GM23338 (cell line): ENCODE data around the gene TERT. TPM values are rescaled to one million over a fixed set of nuclear protein-coding genes. Genes with fewer than 3 reads are reported as not detected.

Experiments used
- ATAC-seq: fragments of 200-7000 bp; cut with Tn5 transposase; 3 replicates; pipeline ENCODE4 v1.9.1; 2020
- DNase-seq: peaks from one replicate; pipeline ENCODE4 v3.0.0-alpha.2; 2015; ENCODE audit warnings: low spot score
- H2AFZ ChIP-seq: fragments of 200-600 bp; sonication (generic); 2 replicates; pipeline ENCODE4 v1.8.0; 2016; ENCODE audit warnings: antibody characterized with exemption, mild to moderate bottlenecking, moderate library complexity
- H3F3A ChIP-seq: fragments of 200-600 bp; sonication (generic); replicated peaks from 2 replicates; pipeline ENCODE4 v1.8.0; 2017; ENCODE audit warnings: antibody characterized with exemption, mixed run types, low read depth
- H3K27ac ChIP-seq: fragments of 200-600 bp; sonication (generic); 2 replicates; pipeline ENCODE4 v1.6.1; 2016; ENCODE audit warnings: low read depth
- H3K27me3 ChIP-seq: fragments of 200-600 bp; sonication (generic); 2 replicates; pipeline ENCODE4 v1.8.0; 2016; ENCODE audit warnings: mild to moderate bottlenecking, mixed run types, moderate library complexity; ENCODE audit not compliant: insufficient read depth
- H3K36me3 ChIP-seq: fragments of 200-600 bp; sonication (generic); 2 replicates; pipeline ENCODE4 v1.8.0; 2016; ENCODE audit warnings: mild to moderate bottlenecking; ENCODE audit not compliant: insufficient read depth
- H3K4me1 ChIP-seq: fragments of 200-600 bp; sonication (generic); 2 replicates; pipeline ENCODE4 v1.8.0; 2016; ENCODE audit warnings: mild to moderate bottlenecking, moderate library complexity; ENCODE audit not compliant: insufficient read depth
- H3K4me2 ChIP-seq: fragments of 200-600 bp; sonication (generic); 2 replicates; pipeline ENCODE4 v1.7.1; 2017; ENCODE audit warnings: mixed run types
- H3K4me3 ChIP-seq: fragments of 200-600 bp; sonication (generic); 2 replicates; pipeline ENCODE4 v1.6.1; 2016; ENCODE audit warnings: mixed run types
- H3K79me2 ChIP-seq: fragments of 200-600 bp; sonication (generic); replicated peaks from 2 replicates; pipeline ENCODE4 v1.8.0; 2017; ENCODE audit warnings: mild to moderate bottlenecking; ENCODE audit not compliant: insufficient read depth
- H3K9me2 ChIP-seq: fragments of 200-600 bp; sonication (generic); 2 replicates; pipeline ENCODE4 v1.8.0; 2017; ENCODE audit not compliant: insufficient read depth
- H4K20me1 ChIP-seq: fragments of 200-600 bp; sonication (generic); replicated peaks from 2 replicates; pipeline ENCODE4 v1.8.0; 2017; ENCODE audit warnings: mild to moderate bottlenecking; ENCODE audit not compliant: insufficient read depth
- H3K27ac Mint-ChIP-seq: 2 replicates; pipeline ENCODE4 v1.8.0; 2020; ENCODE audit warnings: inconsistent platforms, mild to moderate bottlenecking, moderate library complexity, mixed read lengths
- H3K27me3 Mint-ChIP-seq: 3 replicates; pipeline ENCODE4 v1.8.0; 2022; ENCODE audit warnings: low read depth, mild to moderate bottlenecking, moderate library complexity, mixed read lengths, inconsistent platforms; ENCODE audit not compliant: insufficient read depth, poor library complexity
- H3K36me3 Mint-ChIP-seq: 3 replicates; pipeline ENCODE4 v1.8.0; 2021; ENCODE audit warnings: low read depth, mild to moderate bottlenecking, inconsistent platforms, moderate library complexity, mixed read lengths
- H3K4me1 Mint-ChIP-seq: 3 replicates; pipeline ENCODE4 v1.8.0; 2020; ENCODE audit warnings: mild to moderate bottlenecking, inconsistent platforms, mixed read lengths
- H3K4me3 Mint-ChIP-seq: 3 replicates; pipeline ENCODE4 v1.8.0; 2021; ENCODE audit warnings: moderate library complexity, mild to moderate bottlenecking, inconsistent platforms, mixed read lengths
- H3K9me3 Mint-ChIP-seq: 3 replicates; pipeline ENCODE4 v1.8.0; 2020; ENCODE audit warnings: moderate library complexity, mild to moderate bottlenecking, inconsistent platforms, mixed read lengths
- CREB1 ChIP-seq: fragments of 250-450 bp; sonication (Bioruptor Pico); IDR thresholded peaks from 2 replicates; pipeline ENCODE4 v1.5.0; 2020; ENCODE audit warnings: low read depth, mild to moderate bottlenecking, moderate library complexity
- EZH2 ChIP-seq: fragments of 200-600 bp; sonication (generic); IDR thresholded peaks from one replicate; pipeline ENCODE4 v1.8.0; 2017; ENCODE audit warnings: antibody characterized with exemption, mild to moderate bottlenecking, low read depth; ENCODE audit not compliant: unreplicated experiment
- EZH2phosphoT487 ChIP-seq: fragments of 200-600 bp; sonication (generic); IDR thresholded peaks from one replicate; pipeline ENCODE4 v1.8.1; 2018; ENCODE audit warnings: antibody characterized with exemption; ENCODE audit not compliant: unreplicated experiment
- JUNB ChIP-seq: IDR thresholded peaks from one replicate; pipeline ENCODE4 v1.6.1; 2016; ENCODE audit warnings: antibody characterized with exemption; ENCODE audit not compliant: unreplicated experiment
- NANOG ChIP-seq: IDR thresholded peaks from 2 replicates; pipeline ENCODE4 v1.6.1; 2016; ENCODE audit warnings: antibody characterized with exemption, borderline replicate concordance
- POLR2AphosphoS5 ChIP-seq: IDR thresholded peaks from 2 replicates; pipeline ENCODE4 v1.6.1; 2016; ENCODE audit warnings: antibody characterized with exemption, low read depth
- STAT1 ChIP-seq: IDR thresholded peaks from one replicate; pipeline ENCODE4 v1.6.1; 2016; ENCODE audit warnings: antibody characterized with exemption; ENCODE audit not compliant: unreplicated experiment
- ZNF114 ChIP-seq: fragments of 250-450 bp; sonication (Bioruptor Pico); IDR thresholded peaks from 2 replicates; pipeline ENCODE4 v1.5.0; 2020; ENCODE audit warnings: mild to moderate bottlenecking, moderate library complexity
- ZNF331 ChIP-seq: fragments of 250-450 bp; sonication (Bioruptor Pico); IDR thresholded peaks from 2 replicates; pipeline ENCODE4 v1.5.0; 2020; ENCODE audit warnings: low read depth, mild to moderate bottlenecking, moderate library complexity
- polyA plus RNA-seq: library from polyadenylated mRNA; unstranded; fragments of >200 nt; fragmentation: Nextera tagmentation; extraction: Ambion mirVana; gene quantifications from 2 replicates; pipeline ENCODE4 v1.2.1, GENCODE V29; 2016
- total RNA-seq: library from RNA; depleted of rRNA; stranded (reverse); fragments of >200 nt; shearing (Covaris generic); gene quantifications from 2 replicates; pipeline ENCODE4 v1.2.3, GENCODE V29; 2014
- TF ChIP-seq, protein P1 (sequence below): IDR thresholded peaks from one replicate; pipeline ENCODE4 v1.6.1; 2018; ENCODE audit warnings: antibody characterized with exemption; ENCODE audit not compliant: unreplicated experiment
- TF ChIP-seq, protein P2 (sequence below): fragments of 250-450 bp; sonication (Bioruptor Pico); IDR thresholded peaks from 2 replicates; pipeline ENCODE4 v1.5.0; 2020; ENCODE audit warnings: mild to moderate bottlenecking, moderate library complexity
- TF ChIP-seq, protein P3 (sequence below), 2 experiments: fragments of 200-600 bp in 1 of 2; sonication (generic) in 1 of 2; conservative IDR thresholded peaks; 2 replicates each; pipeline versions ENCODE4 v1.5.1 to v1.6.1; 2016 to 2017; ENCODE audit warnings: antibody characterized with exemption in 2 of 2, low read depth in 2 of 2, mild to moderate bottlenecking in 2 of 2, moderate library complexity in 1 of 2
- TF ChIP-seq, protein P4 (sequence below): IDR thresholded peaks from 2 replicates; pipeline ENCODE4 v1.6.1; 2016; ENCODE audit warnings: antibody characterized with exemption

The TERT gene
- total and polyA plus RNA-seq, 2 experiments from 2014 or later, result 9.8 to 46.4 TPM

DNA sequence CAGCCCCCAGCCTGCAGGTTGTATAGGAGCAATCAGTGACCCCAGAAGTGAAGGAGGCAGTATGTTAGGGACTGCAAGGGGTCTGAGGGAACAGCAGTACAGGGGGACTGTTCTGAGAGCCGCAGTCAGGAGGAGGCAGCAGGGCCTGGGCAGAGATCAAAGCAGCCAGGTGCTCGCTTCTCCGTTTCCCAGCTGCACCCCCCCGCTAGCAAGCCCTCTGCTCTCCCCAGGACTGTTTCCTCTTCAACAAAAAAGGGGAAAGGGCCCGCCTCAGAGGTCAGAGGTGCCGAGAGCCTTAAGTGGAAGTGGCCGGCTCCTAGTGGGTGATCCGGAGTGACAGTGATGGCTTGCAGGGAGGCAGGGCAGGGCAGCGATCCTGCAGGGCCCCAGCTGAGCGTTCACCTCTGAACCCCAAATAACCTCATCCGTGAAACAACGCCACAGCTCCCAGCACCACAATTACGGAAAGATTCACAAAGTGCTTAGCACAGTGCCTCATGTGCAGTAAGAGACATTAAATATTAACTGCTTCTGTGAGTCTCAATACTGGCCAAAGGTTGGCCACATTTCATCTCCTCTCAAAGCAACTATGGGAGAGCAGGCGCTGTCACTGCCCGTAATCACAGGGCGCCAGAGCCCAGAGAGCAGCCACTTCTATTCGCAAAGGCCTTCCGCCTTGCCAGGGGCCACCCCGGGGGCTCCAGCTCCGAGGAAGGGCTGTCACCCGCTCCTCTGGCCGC, 42.1 kb upstream of the TERT start:
- H2AFZ ChIP-seq, result no peak overlapping the region
- H3K36me3 Mint-ChIP-seq, result peaks cover 81% of the 10 kb centered on the region
- DNase-seq, result no peak
- no peak for ATAC-seq
- no peaks in the 10 kb centered on the region for H3F3A ChIP-seq
- H3K4me2 ChIP-seq, result no peak overlapping the region
- no peak overlapping the region for H3K4me3 Mint-ChIP-seq
- H3K4me3 ChIP-seq, result no peak overlapping the region
- H3K79me2 ChIP-seq, result peaks cover 12% of the 10 kb centered on the region
- no peak for TF ChIP-seq EZH2
- no peak for TF ChIP-seq POLR2AphosphoS5
- TF ChIP-seq, protein P1, sequence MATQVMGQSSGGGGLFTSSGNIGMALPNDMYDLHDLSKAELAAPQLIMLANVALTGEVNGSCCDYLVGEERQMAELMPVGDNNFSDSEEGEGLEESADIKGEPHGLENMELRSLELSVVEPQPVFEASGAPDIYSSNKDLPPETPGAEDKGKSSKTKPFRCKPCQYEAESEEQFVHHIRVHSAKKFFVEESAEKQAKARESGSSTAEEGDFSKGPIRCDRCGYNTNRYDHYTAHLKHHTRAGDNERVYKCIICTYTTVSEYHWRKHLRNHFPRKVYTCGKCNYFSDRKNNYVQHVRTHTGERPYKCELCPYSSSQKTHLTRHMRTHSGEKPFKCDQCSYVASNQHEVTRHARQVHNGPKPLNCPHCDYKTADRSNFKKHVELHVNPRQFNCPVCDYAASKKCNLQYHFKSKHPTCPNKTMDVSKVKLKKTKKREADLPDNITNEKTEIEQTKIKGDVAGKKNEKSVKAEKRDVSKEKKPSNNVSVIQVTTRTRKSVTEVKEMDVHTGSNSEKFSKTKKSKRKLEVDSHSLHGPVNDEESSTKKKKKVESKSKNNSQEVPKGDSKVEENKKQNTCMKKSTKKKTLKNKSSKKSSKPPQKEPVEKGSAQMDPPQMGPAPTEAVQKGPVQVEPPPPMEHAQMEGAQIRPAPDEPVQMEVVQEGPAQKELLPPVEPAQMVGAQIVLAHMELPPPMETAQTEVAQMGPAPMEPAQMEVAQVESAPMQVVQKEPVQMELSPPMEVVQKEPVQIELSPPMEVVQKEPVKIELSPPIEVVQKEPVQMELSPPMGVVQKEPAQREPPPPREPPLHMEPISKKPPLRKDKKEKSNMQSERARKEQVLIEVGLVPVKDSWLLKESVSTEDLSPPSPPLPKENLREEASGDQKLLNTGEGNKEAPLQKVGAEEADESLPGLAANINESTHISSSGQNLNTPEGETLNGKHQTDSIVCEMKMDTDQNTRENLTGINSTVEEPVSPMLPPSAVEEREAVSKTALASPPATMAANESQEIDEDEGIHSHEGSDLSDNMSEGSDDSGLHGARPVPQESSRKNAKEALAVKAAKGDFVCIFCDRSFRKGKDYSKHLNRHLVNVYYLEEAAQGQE, result no peak
- TF ChIP-seq, protein P2, sequence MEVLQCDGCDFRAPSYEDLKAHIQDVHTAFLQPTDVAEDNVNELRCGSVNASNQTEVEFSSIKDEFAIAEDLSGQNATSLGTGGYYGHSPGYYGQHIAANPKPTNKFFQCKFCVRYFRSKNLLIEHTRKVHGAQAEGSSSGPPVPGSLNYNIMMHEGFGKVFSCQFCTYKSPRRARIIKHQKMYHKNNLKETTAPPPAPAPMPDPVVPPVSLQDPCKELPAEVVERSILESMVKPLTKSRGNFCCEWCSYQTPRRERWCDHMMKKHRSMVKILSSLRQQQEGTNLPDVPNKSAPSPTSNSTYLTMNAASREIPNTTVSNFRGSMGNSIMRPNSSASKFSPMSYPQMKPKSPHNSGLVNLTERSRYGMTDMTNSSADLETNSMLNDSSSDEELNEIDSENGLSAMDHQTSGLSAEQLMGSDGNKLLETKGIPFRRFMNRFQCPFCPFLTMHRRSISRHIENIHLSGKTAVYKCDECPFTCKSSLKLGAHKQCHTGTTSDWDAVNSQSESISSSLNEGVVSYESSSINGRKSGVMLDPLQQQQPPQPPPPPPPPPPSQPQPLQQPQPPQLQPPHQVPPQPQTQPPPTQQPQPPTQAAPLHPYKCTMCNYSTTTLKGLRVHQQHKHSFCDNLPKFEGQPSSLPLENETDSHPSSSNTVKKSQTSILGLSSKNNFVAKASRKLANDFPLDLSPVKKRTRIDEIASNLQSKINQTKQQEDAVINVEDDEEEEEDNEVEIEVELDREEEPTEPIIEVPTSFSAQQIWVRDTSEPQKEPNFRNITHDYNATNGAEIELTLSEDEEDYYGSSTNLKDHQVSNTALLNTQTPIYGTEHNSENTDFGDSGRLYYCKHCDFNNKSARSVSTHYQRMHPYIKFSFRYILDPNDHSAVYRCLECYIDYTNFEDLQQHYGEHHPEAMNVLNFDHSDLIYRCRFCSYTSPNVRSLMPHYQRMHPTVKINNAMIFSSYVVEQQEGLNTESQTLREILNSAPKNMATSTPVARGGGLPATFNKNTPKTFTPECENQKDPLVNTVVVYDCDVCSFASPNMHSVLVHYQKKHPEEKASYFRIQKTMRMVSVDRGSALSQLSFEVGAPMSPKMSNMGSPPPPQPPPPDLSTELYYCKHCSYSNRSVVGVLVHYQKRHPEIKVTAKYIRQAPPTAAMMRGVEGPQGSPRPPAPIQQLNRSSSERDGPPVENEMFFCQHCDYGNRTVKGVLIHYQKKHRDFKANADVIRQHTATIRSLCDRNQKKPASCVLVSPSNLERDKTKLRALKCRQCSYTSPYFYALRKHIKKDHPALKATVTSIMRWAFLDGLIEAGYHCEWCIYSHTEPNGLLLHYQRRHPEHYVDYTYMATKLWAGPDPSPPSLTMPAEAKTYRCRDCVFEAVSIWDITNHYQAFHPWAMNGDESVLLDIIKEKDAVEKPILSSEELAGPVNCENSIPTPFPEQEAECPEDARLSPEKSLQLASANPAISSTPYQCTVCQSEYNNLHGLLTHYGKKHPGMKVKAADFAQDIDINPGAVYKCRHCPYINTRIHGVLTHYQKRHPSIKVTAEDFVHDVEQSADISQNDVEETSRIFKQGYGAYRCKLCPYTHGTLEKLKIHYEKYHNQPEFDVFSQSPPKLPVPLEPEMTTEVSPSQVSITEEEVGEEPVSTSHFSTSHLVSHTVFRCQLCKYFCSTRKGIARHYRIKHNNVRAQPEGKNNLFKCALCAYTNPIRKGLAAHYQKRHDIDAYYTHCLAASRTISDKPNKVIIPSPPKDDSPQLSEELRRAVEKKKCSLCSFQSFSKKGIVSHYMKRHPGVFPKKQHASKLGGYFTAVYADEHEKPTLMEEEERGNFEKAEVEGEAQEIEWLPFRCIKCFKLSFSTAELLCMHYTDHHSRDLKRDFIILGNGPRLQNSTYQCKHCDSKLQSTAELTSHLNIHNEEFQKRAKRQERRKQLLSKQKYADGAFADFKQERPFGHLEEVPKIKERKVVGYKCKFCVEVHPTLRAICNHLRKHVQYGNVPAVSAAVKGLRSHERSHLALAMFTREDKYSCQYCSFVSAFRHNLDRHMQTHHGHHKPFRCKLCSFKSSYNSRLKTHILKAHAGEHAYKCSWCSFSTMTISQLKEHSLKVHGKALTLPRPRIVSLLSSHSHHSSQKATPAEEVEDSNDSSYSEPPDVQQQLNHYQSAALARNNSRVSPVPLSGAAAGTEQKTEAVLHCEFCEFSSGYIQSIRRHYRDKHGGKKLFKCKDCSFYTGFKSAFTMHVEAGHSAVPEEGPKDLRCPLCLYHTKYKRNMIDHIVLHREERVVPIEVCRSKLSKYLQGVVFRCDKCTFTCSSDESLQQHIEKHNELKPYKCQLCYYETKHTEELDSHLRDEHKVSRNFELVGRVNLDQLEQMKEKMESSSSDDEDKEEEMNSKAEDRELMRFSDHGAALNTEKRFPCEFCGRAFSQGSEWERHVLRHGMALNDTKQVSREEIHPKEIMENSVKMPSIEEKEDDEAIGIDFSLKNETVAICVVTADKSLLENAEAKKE, result no peak
- TF ChIP-seq STAT1, result no peak
- TF ChIP-seq, protein P3, sequence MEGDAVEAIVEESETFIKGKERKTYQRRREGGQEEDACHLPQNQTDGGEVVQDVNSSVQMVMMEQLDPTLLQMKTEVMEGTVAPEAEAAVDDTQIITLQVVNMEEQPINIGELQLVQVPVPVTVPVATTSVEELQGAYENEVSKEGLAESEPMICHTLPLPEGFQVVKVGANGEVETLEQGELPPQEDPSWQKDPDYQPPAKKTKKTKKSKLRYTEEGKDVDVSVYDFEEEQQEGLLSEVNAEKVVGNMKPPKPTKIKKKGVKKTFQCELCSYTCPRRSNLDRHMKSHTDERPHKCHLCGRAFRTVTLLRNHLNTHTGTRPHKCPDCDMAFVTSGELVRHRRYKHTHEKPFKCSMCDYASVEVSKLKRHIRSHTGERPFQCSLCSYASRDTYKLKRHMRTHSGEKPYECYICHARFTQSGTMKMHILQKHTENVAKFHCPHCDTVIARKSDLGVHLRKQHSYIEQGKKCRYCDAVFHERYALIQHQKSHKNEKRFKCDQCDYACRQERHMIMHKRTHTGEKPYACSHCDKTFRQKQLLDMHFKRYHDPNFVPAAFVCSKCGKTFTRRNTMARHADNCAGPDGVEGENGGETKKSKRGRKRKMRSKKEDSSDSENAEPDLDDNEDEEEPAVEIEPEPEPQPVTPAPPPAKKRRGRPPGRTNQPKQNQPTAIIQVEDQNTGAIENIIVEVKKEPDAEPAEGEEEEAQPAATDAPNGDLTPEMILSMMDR (conservative IDR thresholded peaks at IDR 0.05; ENCODE audit: low read depth in 2 of 2), result no peak
- TF ChIP-seq NANOG, result no peak
- TF ChIP-seq, protein P4, sequence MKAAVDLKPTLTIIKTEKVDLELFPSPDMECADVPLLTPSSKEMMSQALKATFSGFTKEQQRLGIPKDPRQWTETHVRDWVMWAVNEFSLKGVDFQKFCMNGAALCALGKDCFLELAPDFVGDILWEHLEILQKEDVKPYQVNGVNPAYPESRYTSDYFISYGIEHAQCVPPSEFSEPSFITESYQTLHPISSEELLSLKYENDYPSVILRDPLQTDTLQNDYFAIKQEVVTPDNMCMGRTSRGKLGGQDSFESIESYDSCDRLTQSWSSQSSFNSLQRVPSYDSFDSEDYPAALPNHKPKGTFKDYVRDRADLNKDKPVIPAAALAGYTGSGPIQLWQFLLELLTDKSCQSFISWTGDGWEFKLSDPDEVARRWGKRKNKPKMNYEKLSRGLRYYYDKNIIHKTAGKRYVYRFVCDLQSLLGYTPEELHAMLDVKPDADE, result no peak
- TF ChIP-seq ZNF331, result no peak
- TF ChIP-seq EZH2phosphoT487, result no peak
- no peak for TF ChIP-seq JUNB
- TF ChIP-seq CREB1, result no peak
- TF ChIP-seq ZNF114 (CRISPR knock-in tag), result no peak
- no peak overlapping the region for H3K27ac Mint-ChIP-seq
- no peaks in the 10 kb centered on the region for H3K9me3 Mint-ChIP-seq
- no peak overlapping the region for H3K27ac ChIP-seq
- no peaks in the 10 kb centered on the region for H3K4me1 Mint-ChIP-seq
- H3K27me3 ChIP-seq, result no peaks in the 10 kb centered on the region
- peaks cover 5% of the 10 kb centered on the region for H3K27me3 Mint-ChIP-seq
- H3K4me1 ChIP-seq, result no peaks in the 10 kb centered on the region
- H3K36me3 ChIP-seq, result peaks cover 35% of the 10 kb centered on the region
- peaks cover 21% of the 10 kb centered on the region for H4K20me1 ChIP-seq
- H3K9me2 ChIP-seq, result no peaks in the 10 kb centered on the region
